H54 (cell line): ENCODE measurements around the gene HSD17B12.
A peak's percentile ranks its signal among the peaks of the same experiment; 100 is the strongest.
"Not testable (repeated sequence)": the region's sequence is repeated elsewhere in the genome, so short reads cannot be mapped to it uniquely, and the experiment has no call there.

ENCODE experiments used
- DNase-seq: peaks from one replicate; pipeline ENCODE4 v3.0.0; 2011; ENCODE audit warnings: low spot score, mixed read lengths; ENCODE audit not compliant: insufficient read length
- FAIRE-seq: peaks from 3 replicates; lab custom pipeline; 2011; peaks lifted over from hg19 to GRCh38; lab: Jason Lieb, UNC
- POLR2A ChIP-seq: IDR thresholded peaks from 2 replicates; pipeline ENCODE4 v1.6.1; 2011; ENCODE audit warnings: low read depth, mild to moderate bottlenecking, low read length

Gene HSD17B12

GRCh38 chr11:43746670-43747069 is 66.1 kb downstream of the HSD17B12 start:
- DNase-seq (no peak), FAIRE-seq (peak; percentile 90)
- TF ChIP-seq POLR2A: no peak

GRCh38 chr11:43747130-43747802 is 66.7 kb downstream of the HSD17B12 start:
- no peak for TF ChIP-seq POLR2A
- DNase-seq (no peak), FAIRE-seq (no peak)

DNA sequence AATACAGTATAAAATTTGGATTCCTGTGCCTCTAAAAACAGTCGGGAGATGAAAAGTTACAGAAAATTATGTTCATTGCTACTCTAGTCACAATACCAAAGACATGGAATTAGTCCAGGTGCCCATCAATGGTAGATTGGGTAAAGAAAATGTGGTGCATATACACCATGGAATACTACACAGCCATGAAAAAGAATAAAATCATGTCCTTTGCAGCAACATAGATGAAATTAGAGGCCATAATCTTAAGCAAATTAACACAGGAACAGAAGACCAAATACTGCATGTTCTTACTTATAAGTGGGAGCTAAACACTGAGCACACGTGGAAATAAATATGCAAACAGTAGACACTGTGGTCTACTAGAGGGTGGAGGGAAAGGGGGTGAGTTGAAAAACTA is 67.6 kb downstream of the HSD17B12 start:
- no peak for DNase-seq
- FAIRE-seq: no peak
- no peak for TF ChIP-seq POLR2A

- no peak for FAIRE-seq
- TF ChIP-seq POLR2A: no peak
These were observed 71.2 kb downstream of the HSD17B12 start for GRCh38 chr11:43751726-43752125.

GRCh38 chr11:43756575-43756974 is 76.0 kb downstream of the HSD17B12 start:
- no peak for TF ChIP-seq POLR2A
- DNase-seq (no peak), FAIRE-seq (peak; percentile 93)

More at GRCh38 chr11:43751726-43752125, 71.2 kb downstream of the HSD17B12 start:
- no peak for DNase-seq

- FAIRE-seq (peak; percentile 62), DNase-seq (no peak)
- TF ChIP-seq POLR2A: no peak
These were observed 78.4 kb downstream of the HSD17B12 start for GRCh38 chr11:43758927-43759326.

- no peak for DNase-seq
- FAIRE-seq: no peak
- TF ChIP-seq POLR2A: no peak
These were observed 80.4 kb downstream of the HSD17B12 start for GRCh38 chr11:43760902-43761301.

DNA sequence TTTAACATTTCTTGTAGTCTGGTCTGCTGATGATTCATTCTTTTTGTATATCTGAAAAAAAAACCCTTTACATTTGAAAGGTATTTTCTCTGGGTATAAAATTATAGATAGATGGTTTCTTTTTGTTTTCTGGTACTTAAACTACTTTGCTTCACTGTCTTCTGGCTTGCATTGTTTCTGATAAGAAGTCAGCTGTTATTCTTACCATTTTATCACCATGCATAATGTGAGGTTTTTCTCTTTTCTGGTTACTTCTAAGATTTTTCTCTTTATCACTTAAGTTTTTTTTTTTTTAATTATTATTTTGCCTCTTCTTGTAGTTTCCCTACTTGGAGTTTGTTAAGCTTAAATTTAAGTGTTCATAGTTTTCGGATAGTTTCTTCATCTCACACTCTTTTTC is 84.7 kb downstream of the HSD17B12 start:
- FAIRE-seq: no peak

DNA sequence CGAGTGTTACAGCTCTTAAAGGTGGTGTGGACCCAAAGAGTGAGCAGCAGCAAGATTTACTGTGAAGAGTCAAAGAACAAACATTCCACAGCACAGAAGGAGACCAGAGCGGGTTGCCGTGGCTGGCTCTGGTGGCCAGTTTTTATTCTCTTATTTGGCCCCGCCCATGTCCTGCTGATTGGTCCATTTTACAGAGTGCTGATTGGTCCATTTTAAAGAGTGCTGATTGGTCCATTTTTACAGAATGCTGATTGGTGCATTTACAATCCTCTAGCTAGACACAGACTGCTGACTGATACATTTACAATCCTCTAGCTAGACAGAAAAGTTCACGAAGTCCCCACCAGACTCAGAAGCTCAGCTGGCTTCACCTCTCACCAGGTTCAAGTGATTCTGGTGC is 88.1 kb downstream of the HSD17B12 start:
- peak; percentile 52 for FAIRE-seq

More for the DNA sequence above, 84.7 kb downstream of the HSD17B12 start:
- no peak for DNase-seq
- TF ChIP-seq POLR2A: no peak

DNA sequence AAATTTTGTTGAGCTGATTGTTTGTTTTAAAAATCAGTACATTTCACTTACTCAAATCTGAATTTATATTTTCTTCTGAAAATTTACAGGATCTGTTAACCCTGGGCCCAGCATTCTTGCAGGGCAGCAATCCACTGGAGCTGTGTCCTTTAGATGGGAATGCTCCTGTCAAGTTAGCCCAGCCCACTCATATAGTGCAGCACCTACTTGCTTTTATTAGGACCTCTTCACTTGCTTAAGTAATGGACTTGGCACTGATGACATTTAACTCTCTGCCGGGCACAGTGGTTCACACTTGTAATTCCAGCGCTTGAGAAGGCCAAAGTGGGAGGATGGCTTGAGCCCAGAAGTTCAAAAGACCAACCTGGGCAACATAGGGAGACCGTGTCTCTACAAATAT is 89.6 kb downstream of the HSD17B12 start:
- TF ChIP-seq POLR2A: no peak
- no peak for FAIRE-seq
- no peak for DNase-seq

More for the DNA sequence above, 88.1 kb downstream of the HSD17B12 start:
- DNase-seq: not testable (repeated sequence)

DNA sequence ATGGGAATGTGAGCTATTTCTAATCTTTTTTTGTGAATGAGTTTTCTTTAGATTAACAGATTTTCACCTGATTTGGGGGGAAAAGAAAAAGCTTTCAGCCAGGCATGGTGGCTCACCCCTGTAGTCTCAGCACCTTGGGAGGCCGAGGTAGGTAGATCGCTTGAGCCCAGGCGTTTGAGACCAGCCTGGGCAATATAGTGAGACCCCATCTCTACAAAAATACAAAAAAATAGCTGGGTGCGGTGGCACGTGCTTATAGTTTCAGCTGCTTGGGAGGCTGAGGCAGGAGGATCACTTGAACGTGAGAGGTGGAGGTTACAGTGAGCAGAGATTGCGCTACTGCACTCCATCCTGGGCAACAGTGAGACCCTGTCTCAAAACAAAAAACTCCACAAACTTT is 92.2 kb downstream of the HSD17B12 start:
- TF ChIP-seq POLR2A: no peak
- DNase-seq (no peak), FAIRE-seq (no peak)

- DNase-seq (no peak), FAIRE-seq (no peak)
- no peak for TF ChIP-seq POLR2A
These were observed 94.2 kb downstream of the HSD17B12 start for GRCh38 chr11:43774786-43775185.

- FAIRE-seq: peak; percentile 82
- no peak for TF ChIP-seq POLR2A
- no peak for DNase-seq
These were observed 98.8 kb downstream of the HSD17B12 start for GRCh38 chr11:43779306-43779705.

DNA sequence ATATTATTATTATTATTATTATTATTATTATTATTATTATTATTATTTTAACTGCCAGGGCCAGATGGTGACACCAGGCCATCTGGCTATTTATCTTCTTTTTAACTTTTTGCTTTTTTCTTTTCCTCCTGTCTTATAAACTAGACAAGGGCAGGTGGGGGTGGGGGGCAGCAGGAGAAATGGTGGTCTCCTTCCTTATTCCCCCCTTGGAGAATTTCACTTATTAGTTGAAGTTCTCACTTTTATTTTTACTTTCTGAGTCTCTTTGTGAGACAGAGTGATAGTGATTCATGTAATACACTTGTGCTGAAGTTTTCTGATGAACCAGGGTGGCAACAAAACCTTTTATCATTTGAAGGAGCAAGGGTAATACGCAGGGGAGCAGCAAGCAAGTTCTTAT is 103.8 kb downstream of the HSD17B12 start:
- FAIRE-seq: no peak
- TF ChIP-seq POLR2A: no peak
- DNase-seq: no peak

- FAIRE-seq: no peak
- no peak for DNase-seq
- no peak for TF ChIP-seq POLR2A
These were observed 104.3 kb downstream of the HSD17B12 start for GRCh38 chr11:43784866-43785265.
